ENCODE results near the gene SYT12.

SYT12 gene

GRCh38 chr11:67031791-67032561 lies 9.0 kb downstream of the SYT12 start:
- DNase-seq: no peak

DNA sequence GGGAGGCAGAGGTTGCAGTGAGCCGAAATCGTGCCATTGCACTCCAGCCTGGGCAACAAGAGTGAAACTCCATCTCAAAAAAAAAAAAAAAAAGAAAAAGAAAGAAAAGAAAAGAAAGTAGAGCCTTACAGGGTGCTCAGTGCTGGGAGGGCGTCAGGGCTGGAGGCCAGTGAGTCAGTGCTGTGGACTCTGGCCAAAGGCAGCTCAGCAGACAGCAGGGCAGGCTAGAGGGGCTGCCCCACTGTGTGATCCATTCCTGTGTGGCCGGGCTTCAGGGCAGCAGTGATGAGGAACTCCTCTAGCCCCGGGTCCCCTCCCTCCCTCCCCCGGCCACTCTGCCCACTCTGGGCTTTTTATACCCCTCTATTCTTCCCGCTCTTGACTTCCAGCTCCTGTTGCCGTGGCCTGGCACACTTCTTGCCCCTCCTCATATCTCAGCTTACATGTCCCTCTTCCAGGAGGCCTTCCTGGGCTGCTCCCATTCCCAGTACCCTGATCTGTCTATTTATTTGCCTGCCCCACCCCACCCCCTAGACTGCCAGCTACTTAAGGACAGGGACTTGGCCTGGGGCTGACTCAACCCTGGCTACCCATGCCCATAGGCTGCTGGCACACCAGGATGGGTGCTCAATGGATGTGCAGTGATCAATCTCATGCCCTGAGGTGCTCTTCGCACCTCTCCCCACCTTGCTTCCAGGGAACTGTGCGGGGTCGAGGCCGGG lies 10.1 kb downstream of the SYT12 start:
- no peak for DNase-seq

GRCh38 chr11:67033661-67034166 lies 10.8 kb downstream of the SYT12 start:
- DNase-seq: no peak

DNA sequence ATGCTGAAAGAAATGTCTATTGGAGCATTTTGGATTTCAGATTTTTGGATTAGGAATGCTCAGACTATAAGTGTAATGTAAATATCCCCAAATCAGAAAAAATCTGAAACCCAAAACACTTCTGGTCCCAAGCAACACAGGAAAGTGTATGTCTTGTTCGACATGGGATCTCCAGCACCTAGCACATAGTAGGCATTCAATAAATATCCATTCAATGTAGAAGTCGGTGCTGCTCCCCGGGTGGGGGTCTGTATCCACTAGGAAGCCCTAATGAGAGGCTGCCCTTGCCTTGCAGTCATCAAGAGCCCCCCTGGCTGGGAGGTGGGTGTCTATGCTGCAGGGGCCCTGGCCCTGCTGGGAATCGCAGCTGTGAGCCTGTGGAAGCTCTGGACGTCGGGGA lies 11.4 kb downstream of the SYT12 start:
- no peak for DNase-seq

GRCh38 chr11:67040147-67040546 lies 17.2 kb downstream of the SYT12 start:
- no peak for DNase-seq

- no peak for DNase-seq
Measured at GRCh38 chr11:67041602-67042001, 18.7 kb downstream of the SYT12 start.

- DNase-seq: no peak
Measured at GRCh38 chr11:67043572-67044349, 20.8 kb downstream of the SYT12 start.

- no peak for DNase-seq
Measured at GRCh38 chr11:67044496-67044895, 21.6 kb downstream of the SYT12 start.

DNA sequence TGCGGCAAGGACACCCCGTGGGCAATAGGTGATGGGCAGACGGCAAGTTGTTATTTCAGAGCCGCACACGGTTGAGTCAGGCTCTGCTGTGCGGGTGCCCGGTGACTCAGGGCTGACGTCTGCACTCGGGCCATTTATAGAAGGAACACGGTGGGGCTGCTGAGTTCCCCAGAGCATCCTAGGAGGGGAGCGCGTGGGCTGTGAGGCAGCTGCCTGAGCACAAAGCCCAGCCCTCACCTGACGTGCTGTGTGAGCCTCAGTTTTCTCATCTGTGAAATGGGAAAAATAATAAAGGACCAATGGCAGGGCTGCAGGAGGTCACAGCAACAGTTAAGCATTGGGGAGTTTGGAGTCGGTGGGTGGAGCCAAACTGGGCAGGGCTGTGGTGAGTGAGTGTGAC lies 22.4 kb downstream of the SYT12 start:
- DNase-seq: no peak

DNA sequence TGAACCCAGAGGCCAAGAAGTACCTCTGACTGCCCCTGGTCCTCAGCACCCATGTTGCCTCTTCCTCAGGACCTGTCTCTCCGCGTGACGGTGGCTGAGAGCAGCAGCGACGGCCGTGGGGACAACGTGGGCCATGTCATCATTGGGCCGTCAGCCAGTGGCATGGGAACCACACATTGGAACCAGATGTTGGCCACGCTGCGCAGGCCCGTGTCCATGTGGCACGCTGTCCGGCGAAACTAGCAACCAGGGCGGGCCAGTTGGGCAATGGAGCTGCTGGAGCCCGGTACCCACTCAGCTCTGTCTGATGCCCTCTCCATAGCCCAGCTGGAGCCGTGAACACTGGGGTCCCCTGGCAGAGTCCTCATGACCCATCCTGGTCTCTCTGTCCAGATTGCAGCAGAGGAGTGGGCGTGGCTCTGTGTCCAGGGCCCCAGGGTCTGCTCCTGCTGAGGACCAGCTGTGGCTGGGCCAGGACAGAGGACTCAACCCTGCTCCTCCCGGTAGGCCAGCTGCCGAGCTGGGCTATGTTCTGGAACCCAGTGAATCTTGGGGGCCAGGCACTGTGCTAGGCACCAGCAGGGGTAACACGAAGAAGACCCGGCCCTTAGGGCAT lies 25.7 kb downstream of the SYT12 start:
- no peak for DNase-seq

- DNase-seq: no peak
Measured at GRCh38 chr11:67050139-67050538, 27.2 kb downstream of the SYT12 start.

DNA sequence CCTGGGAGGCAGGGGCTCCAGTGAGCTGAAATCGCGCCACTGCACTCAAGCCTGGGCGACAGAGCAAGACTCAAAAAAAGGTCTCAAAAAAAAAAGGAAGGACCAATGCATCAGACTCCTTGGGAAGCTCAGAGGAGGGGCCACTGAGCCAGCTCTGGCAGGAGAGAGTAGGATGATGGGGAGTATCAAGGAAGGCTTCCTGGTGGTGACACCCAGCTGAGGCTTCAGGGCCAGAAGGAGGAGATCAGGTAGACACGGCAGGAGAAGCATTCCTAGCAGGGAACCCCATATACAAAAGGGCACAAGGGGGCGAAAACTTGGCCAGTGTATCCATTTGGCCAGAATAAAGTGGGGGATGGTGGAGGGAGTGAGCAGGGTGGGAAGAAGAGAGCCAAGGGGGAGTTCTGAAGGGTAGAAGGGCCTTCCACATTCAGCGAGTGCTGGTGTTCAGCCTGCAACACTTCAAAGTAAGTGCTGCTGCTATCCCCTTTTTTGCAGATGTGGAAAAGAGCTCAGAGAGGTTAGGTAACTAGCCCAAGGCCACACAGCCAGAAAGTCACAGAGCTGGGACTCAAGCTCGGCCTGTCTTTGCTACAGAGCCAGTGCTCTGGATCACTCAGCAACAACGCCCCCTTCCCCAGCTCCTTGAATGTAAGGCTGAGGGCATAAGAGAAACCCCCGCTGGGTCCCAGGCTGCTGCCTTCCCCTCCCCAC lies 28.4 kb downstream of the SYT12 start:
- no peak for DNase-seq

GRCh38 chr11:67051945-67052488 lies 29.1 kb downstream of the SYT12 start:
- DNase-seq: no peak

DNA sequence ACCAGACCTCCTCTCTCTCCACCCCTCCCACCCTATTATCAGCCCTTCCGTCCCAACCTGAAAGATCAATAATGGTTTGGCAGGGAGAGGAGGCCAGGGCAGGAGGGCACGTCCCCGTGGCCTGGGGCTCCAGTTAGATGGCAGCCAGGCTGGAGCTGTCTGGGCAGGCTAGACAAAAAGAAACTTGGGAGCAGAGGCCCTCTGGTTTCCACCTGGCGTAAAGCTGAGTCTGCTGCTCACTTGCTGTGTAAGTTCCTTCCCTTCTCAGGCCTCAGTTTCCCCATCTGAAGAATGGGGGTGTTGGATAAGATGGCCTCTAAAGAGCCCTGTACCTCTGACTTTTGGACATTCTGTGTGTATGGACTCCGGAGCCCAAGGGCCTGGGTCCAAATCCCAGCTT lies 30.0 kb downstream of the SYT12 start:
- DNase-seq: no peak

GRCh38 chr11:67053896-67054329 lies 31.0 kb downstream of the SYT12 start:
- peak; percentile 70 for DNase-seq

GRCh38 chr11:67054346-67054835 lies 31.5 kb downstream of the SYT12 start:
- no peak for DNase-seq

DNA sequence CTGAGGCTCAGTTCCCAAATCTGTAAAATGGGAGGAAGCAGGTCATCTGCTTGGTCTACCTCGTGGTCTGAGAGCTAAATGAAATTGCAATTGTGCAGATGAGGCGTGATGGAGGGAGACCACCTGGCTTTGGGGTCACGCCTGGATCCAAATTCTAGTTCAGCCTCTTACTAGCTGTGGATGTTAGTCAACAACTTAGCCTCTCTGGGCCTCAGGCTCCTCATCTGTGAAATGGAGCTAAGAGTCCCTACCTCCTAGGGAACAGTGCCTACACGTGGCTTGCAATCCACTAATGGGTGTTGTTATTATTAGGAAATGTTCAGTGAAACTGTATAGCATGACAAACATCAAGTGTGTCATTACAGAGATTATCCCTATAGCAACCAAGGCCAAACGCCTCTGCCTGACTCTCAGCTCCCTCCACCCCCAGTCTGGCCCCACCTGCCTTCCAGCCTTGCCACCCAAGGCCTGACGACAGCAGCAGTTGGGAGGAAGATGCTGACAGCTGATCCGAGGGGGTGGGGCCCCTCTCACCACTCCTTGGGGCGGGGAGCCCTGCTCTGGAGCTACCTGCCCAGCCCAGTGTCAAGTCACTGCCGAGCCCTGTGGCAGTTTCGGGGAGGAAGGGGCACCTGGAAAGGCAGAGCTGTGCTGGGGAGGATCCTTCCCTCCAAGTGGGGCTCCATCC lies 32.0 kb downstream of the SYT12 start:
- DNase-seq: peak; percentile 87

GRCh38 chr11:67055812-67056211 lies 32.9 kb downstream of the SYT12 start:
- DNase-seq: no peak

DNA sequence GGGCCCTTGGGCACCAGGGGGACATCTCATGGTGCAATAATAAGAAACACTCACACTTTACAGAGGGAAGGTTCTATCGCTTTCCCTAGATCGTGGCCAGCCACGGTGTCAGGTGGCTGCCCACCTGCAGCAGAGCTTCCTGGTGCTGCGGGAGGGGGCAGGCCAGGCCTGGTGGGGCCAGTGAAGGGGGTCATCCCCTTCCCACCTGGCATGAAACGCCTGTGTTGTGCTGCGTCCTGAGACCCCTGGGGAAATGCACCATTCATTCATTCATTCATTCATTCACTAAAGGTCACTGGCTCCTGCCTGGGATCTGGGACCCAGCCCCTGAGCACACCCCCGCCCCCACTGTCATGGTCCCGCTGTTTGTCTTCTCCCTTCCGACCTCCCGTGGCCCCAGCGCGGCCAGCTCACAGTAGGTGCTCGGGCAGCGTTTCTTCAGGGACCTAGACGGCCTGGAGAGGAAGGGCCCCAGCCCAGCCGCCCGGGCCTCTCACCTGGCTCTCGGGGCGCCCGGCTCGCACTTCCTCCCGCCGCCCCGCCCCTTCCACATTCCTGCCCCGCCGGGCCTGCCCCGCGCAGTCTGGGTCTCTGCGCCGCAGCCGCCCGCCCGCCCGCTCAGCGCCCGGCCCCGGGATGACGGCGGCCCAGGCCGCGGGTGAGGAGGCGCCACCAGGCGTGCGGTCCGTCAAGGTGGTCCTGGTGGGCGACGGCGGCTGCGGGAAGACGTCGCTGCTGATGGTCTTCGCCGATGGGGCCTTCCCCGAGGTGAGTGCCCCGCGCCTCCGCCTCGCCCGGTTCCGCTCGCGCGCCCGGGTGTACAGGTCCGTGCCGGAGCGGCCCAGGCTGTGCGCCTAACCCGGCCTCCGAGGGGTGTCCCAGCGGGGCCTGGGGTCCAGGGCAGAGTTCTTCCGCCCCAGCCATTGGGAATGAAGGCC lies 33.6 kb downstream of the SYT12 start, which contains the start of gene RHOD:
TSS of gene RHOD (plus strand) at position 581 of the 938 bp plus-strand sequence. CDS start at position 637, 56 bp downstream.
- no peak for DNase-seq

DNA sequence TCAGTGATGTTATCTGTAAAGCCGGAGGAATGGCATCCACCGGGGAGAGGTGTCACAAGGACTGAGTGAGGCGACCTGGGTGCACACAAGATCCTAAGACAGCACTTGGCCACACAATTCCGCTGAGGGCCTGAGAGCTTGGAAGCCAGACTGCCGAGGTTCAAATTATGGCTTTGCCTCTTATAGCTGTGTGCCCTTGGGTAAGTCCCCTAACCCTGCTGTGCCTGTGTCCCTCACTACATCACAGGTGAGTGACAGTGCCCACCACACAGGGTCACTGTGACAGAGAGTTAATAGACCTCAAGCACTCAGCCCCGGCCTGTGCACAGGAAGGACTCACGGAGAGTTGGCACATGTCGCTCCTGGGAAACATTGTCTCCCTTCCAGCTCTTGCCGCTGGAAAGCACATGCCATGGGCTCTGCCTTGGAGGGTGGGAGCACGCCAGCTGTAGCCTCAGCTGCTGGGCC lies 34.3 kb downstream of the SYT12 start:
- no peak for DNase-seq
